Tibial artery (tissue), 4 donors: ENCODE measurements around the gene KRTAP4-6.
"Not testable (repeated sequence)": the region's sequence is repeated elsewhere in the genome, so short reads cannot be mapped to it uniquely, and the experiment has no call there.

Experiments used
- DNase-seq, 2 donors: peaks; one replicate each; pipeline ENCODE4 v3.0.0-alpha.2; 2019
- H3K27ac ChIP-seq, 2 donors: fragments of 200-600 bp; sonication (generic) in 1 of 2; 1 replicate in 1 of 2; 2 replicates in 1 of 2; pipeline ENCODE4 v1.5.1; 2018 to 2019; ENCODE audit warnings: mild to moderate bottlenecking in 1 of 2
- H3K27me3 ChIP-seq, 2 donors: fragments of 200-600 bp; sonication (generic) in 1 of 2; one replicate each; pipeline versions ENCODE4 v1.5.1 to v1.6.0; 2016 to 2019
- H3K36me3 ChIP-seq, 3 donors: fragments of 200-600 bp; sonication (generic) in 2 of 3; one replicate each; pipeline ENCODE4 v1.5.1; 2016 to 2019; ENCODE audit warnings: mild to moderate bottlenecking in 2 of 3
- H3K4me1 ChIP-seq, 4 donors: fragments of 200-600 bp; sonication (generic) in 2 of 4; 1 replicate in 3 of 4; 2 replicates in 1 of 4; pipeline ENCODE4 v1.5.1; 2016 to 2019
- H3K4me3 ChIP-seq, 2 donors: fragments of 200-600 bp; sonication (generic) in 1 of 2; 1 replicate in 1 of 2; 2 replicates in 1 of 2; pipeline ENCODE4 v1.5.1; 2018 to 2019; ENCODE audit warnings: mild to moderate bottlenecking in 2 of 2
- H3K9me3 ChIP-seq, 3 donors: fragments of 200-600 bp; sonication (generic) in 1 of 3; one replicate each; pipeline ENCODE4 v1.5.1; 2016 to 2019
- CTCF ChIP-seq, 2 experiments: fragments of 200-600 bp in 1 of 2; fragments of 450-650 bp in 1 of 2; IDR thresholded peaks; one replicate each; pipeline ENCODE4 v1.5.1; 2017 to 2019; ENCODE audit warnings: antibody characterized with exemption in 2 of 2, mild to moderate bottlenecking in 1 of 2, moderate library complexity in 1 of 2
- intact Hi-C: fragments of 100-400 bp; cut with DNase I; formaldehyde crosslinking; loops from one replicate; pipeline ENCODE4 v1.15.0; 2023; ENCODE audit warnings: low total_unique reads

Gene KRTAP4-6

DNA sequence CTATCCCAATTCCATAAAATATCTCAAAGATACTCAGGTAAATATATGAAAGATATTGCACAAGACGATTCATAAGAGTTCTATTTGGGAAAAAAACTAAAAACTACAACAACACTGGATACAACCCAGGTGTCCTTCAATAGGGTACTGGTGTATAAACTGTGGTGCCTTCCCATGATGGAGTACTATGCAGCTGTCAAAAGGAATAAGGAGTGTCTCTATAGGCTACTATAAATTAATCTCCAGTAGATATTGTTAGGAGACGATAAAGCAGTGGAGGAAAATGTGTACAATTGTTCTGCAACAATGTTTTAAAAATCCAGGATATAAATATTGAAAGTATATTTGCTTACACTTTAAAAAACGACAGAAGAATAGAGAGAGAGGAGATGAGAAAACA is 13.9 kb downstream of the KRTAP4-6 start:
- intact Hi-C loops: no loop called here
- H3K4me1 ChIP-seq: no peaks in the 10 kb centered on the region
- no peak overlapping the region for H3K4me3 ChIP-seq
- H3K27me3 ChIP-seq: no peaks in the 10 kb centered on the region
- H3K36me3 ChIP-seq: no peaks in the 10 kb centered on the region
- H3K27ac ChIP-seq: no peak overlapping the region
- no peaks in the 10 kb centered on the region for H3K9me3 ChIP-seq
- no peak for TF ChIP-seq CTCF (IDR thresholded peaks at IDR 0.05)
- no peak for DNase-seq

DNA sequence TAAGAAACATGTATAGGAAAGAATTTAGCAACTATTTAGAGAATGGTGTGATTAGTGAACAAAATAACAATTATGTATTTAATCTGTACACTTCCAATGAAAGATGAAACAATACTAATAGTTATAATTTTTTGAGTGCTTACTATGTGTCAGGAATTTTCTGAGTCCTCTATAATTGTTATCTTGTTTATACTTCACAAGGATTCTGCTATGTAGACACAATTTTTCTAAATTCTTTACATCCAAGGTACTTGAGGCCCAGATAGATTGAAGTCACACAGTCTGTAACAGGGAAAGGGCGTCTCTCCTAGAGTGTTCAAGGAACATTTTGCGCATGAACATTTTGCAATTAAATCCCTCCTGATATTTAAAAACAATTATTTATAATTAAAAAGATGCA is 15.3 kb downstream of the KRTAP4-6 start:
- Histone ChIP-seq H3K27ac (no peak overlapping the region), H3K27me3 (no peaks in the 10 kb centered on the region), H3K4me1 (no peaks in the 10 kb centered on the region), H3K4me3 (no peak overlapping the region), H3K36me3 (no peaks in the 10 kb centered on the region), H3K9me3 (no peaks in the 10 kb centered on the region)
- DNase-seq: no peak
- no peak for TF ChIP-seq CTCF (IDR thresholded peaks at IDR 0.05)
- intact Hi-C loops: no loop called here

- H3K4me3 ChIP-seq, H3K27me3 ChIP-seq, DNase-seq, H3K4me1 ChIP-seq, H3K27ac ChIP-seq, H3K36me3 ChIP-seq, intact Hi-C loops, H3K9me3 ChIP-seq: not testable (repeated sequence)
Observed at GRCh38 chr17:41123991-41124371, 16.4 kb downstream of the KRTAP4-6 start, which contains the start of gene KRTAP4-12. TSS of gene KRTAP4-12 (minus strand) at chr17:41124182. CDS start at chr17:41124122, 60 bp downstream.

DNA sequence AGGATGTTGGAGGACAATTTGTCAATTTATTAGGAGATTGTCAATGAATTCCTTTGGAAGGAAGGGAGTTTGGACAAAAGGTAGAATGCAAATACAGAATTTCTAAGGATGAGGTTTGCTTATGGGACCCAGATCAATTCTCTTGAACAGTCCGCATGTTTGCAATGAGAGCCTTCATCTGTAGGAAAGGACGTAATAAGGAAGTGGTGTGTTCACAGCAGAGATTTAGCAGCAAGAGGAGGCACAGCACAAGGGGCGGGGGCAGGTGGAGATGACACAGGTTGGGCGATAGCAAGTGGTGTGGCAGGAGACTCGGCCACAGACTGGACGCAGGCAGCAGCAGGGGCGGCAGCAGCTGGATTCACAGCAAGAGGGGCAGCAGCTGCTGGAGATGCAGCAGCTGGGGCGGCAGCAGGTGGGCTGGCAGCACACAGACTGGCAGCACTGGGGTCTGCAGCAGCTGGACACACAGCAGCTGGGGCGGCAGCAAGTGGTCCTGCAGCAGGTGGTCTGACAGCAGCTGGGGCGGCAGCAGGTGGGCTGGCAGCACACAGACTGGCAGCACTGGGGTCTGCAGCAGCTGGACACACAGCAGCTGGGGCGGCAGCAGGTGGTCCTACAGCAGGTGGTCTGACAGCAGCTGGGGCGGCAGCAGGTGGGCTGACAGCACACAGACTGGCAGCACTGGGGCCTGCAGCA is 16.9 kb downstream of the KRTAP4-6 start:
- H3K4me3 ChIP-seq, H3K27me3 ChIP-seq: not testable (repeated sequence)

DNA sequence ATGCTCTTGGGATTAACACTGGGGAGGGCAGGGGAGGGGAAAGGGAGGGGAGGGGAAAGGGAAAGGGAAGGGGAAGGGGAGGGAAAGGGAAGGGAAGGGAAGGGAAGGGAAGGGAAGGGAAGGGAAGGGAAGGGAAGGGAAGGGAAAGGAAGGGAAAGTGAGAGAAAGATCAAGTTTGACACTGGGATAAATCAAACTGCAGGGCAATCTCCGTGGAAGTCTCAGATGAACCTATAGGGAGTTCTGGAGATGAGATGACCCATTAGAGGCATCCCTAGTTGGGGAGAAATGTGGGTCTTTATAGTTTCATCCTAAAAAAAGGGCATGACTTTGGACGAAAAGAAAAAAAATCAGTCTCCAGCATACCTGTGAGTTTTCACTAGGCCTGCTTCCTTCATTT is 18.6 kb downstream of the KRTAP4-6 start:
- H3K27ac ChIP-seq: no peak overlapping the region
- H3K4me1 ChIP-seq: no peaks in the 10 kb centered on the region
- no peak overlapping the region for H3K4me3 ChIP-seq
- H3K9me3 ChIP-seq: no peaks in the 10 kb centered on the region
- TF ChIP-seq CTCF (IDR thresholded peaks at IDR 0.05): no peak
- intact Hi-C loops: no loop called here
- no peaks in the 10 kb centered on the region for H3K36me3 ChIP-seq
- DNase-seq: no peak
- H3K27me3 ChIP-seq: peaks cover 0 to 9% of the 10 kb centered on the region in 2 donors

More for the DNA sequence above, 16.9 kb downstream of the KRTAP4-6 start:
- H3K4me1 ChIP-seq, intact Hi-C loops, DNase-seq, H3K9me3 ChIP-seq, H3K27ac ChIP-seq, H3K36me3 ChIP-seq: not testable (repeated sequence)

GRCh38 chr17:41119696-41120690 is 20.4 kb downstream of the KRTAP4-6 start:
- H3K9me3 ChIP-seq, H3K4me3 ChIP-seq, H3K36me3 ChIP-seq, H3K27me3 ChIP-seq, H3K27ac ChIP-seq, H3K4me1 ChIP-seq, DNase-seq, intact Hi-C loops: not testable (repeated sequence)

DNA sequence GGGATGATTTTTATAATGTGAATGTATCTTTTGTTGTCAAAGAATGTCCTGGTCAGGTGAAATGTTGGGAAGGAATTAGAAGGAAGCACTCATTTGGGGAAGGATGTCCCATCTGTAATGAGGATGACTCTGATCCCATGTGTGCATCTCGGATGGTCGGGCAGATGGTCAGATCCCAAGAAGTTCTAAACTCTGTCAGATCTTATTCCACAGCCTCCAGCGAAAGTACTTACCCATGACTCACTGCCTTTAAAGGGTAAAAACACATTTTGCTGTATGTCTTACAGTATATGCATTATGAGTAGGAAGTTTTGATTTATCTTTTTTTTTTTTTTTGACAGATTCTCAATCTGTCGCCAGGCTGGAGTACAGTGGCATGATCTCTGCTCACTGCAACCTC is 21.6 kb downstream of the KRTAP4-6 start:
- Histone ChIP-seq H3K27ac (no peak overlapping the region), H3K4me1 (no peaks in the 10 kb centered on the region), H3K9me3 (no peaks in the 10 kb centered on the region), H3K36me3 (no peaks in the 10 kb centered on the region), H3K27me3 (peaks cover 0 to 9% of the 10 kb centered on the region in 2 donors), H3K4me3 (no peak overlapping the region)
- TF ChIP-seq CTCF (IDR thresholded peaks at IDR 0.05): no peak
- intact Hi-C loops: no loop called here
- no peak for DNase-seq

- H3K27ac ChIP-seq, H3K4me1 ChIP-seq, intact Hi-C loops, H3K27me3 ChIP-seq, H3K4me3 ChIP-seq, DNase-seq, H3K36me3 ChIP-seq, H3K9me3 ChIP-seq: not testable (repeated sequence)
Observed at GRCh38 chr17:41117846-41118386, 22.4 kb downstream of the KRTAP4-6 start, which contains the start of gene KRTAP4-11. TSS of gene KRTAP4-11 (minus strand) at chr17:41118373. CDS start at chr17:41118315, 58 bp downstream.
